Measurements from ENCODE around the gene PNPLA8. TPM values are rescaled to one million over a fixed set of nuclear protein-coding genes. Genes with fewer than 3 reads are reported as not detected.

Gene PNPLA8
- total RNA-seq, 1 experiment from 2014 or later = 31.3 TPM

GRCh38 chr7:108535744-108536143, 9.8 kb upstream of the PNPLA8 start:
- no peaks in the 10 kb centered on the region for H3K27me3 ChIP-seq (ENCODE audit: insufficient read depth, low read depth)
- BruUV-seq (replicated peaks) = no TSS peak
- intact Hi-C loops (cut with micrococcal nuclease; ENCODE audit: unreplicated experiment) = no loop called here

GRCh38 chr7:108535257-108535656, 9.3 kb upstream of the PNPLA8 start:
- ChIA-PET POLR2A (ENCODE audit: unreplicated experiment) (no interaction called here), CTCF (no interaction called here)
- 0 out of 2 replicates have a peak, but pooled peaks cover under 1% of the 10 kb centered on the region for H3F3A ChIP-seq (ENCODE audit: insufficient read depth, low read depth)
- no peaks in the 10 kb centered on the region for H4K20me1 ChIP-seq (ENCODE audit: insufficient read depth)
- no peak overlapping the region for H2AFZ ChIP-seq
- peaks cover 5% of the 10 kb centered on the region for H3K4me1 ChIP-seq (replicated peaks; ENCODE audit: insufficient read depth)
- no TSS peak for BruUV-seq (replicated peaks)
- H3K9me3 ChIP-seq (ENCODE audit: insufficient read depth, low read depth) = no peaks in the 10 kb centered on the region
- no peaks in the 10 kb centered on the region for H3K36me3 ChIP-seq (ENCODE audit: low read depth)
- H3K27ac ChIP-seq = no peak overlapping the region
- no peak for DNase-seq
- no peaks in the 10 kb centered on the region for H3K79me2 ChIP-seq (ENCODE audit: low read depth)
- no peak for TF ChIP-seq CTCF (conservative IDR thresholded peaks at IDR 0.05)
- TF ChIP-seq EZH2 (IDR thresholded peaks at IDR 0.05; ENCODE audit: low read depth) = no peak
- intact Hi-C loops (cut with micrococcal nuclease; ENCODE audit: unreplicated experiment) = no loop called here
- H3K9me2 ChIP-seq (ENCODE audit: insufficient read depth) = no peaks in the 10 kb centered on the region
- no peaks in the 10 kb centered on the region for H3K27me3 ChIP-seq (ENCODE audit: insufficient read depth, low read depth)
- H3K4me3 ChIP-seq = no peak overlapping the region
- no peak overlapping the region for H3K4me2 ChIP-seq

More at GRCh38 chr7:108535744-108536143, 9.8 kb upstream of the PNPLA8 start:
- Histone ChIP-seq H3F3A (ENCODE audit: insufficient read depth, low read depth) (no peaks in the 10 kb centered on the region), H3K4me2 (no peak overlapping the region), H3K4me3 (no peak overlapping the region), H3K9me3 (ENCODE audit: insufficient read depth, low read depth) (no peaks in the 10 kb centered on the region), H3K36me3 (ENCODE audit: low read depth) (no peaks in the 10 kb centered on the region), H4K20me1 (ENCODE audit: insufficient read depth) (no peaks in the 10 kb centered on the region), H3K4me1 (replicated peaks; ENCODE audit: insufficient read depth) (no peaks in the 10 kb centered on the region), H3K79me2 (ENCODE audit: low read depth) (no peaks in the 10 kb centered on the region), H3K9me2 (ENCODE audit: insufficient read depth) (no peaks in the 10 kb centered on the region), H3K27ac (no peak overlapping the region), H2AFZ (no peak overlapping the region)
- CTCF ChIA-PET = no interaction called here
- DNase-seq = no peak
- POLR2A ChIA-PET (ENCODE audit: unreplicated experiment) = no interaction called here
- no peak for TF ChIP-seq CTCF (conservative IDR thresholded peaks at IDR 0.05)
- no peak for TF ChIP-seq EZH2 (IDR thresholded peaks at IDR 0.05; ENCODE audit: low read depth)

GRCh38 chr7:108533712-108534111, 7.8 kb upstream of the PNPLA8 start:
- CTCF ChIA-PET = interaction anchor here (0.6 kb wide), 1 partner anchor 10 kb away, joined by 7 read pairs; no protein-coding TSS in a partner anchor
- H3K4me2 ChIP-seq = no peak overlapping the region
- intact Hi-C loops (cut with micrococcal nuclease; ENCODE audit: unreplicated experiment) = no loop called here
- H3K27me3 ChIP-seq (ENCODE audit: insufficient read depth, low read depth) = no peaks in the 10 kb centered on the region
- POLR2A ChIA-PET (ENCODE audit: unreplicated experiment) = no interaction called here
- no peaks in the 10 kb centered on the region for H4K20me1 ChIP-seq (ENCODE audit: insufficient read depth)
- TF ChIP-seq CTCF (conservative IDR thresholded peaks at IDR 0.05) (no peak), EZH2 (IDR thresholded peaks at IDR 0.05; ENCODE audit: low read depth) (no peak)
- no peak overlapping the region for H3K27ac ChIP-seq
- BruUV-seq (replicated peaks) = no TSS peak
- H3K9me3 ChIP-seq (ENCODE audit: insufficient read depth, low read depth) = no peaks in the 10 kb centered on the region
- no peaks in the 10 kb centered on the region for H3K79me2 ChIP-seq (ENCODE audit: low read depth)
- H3K36me3 ChIP-seq (ENCODE audit: low read depth) = no peaks in the 10 kb centered on the region
- no peaks in the 10 kb centered on the region for H3K9me2 ChIP-seq (ENCODE audit: insufficient read depth)
- no peak for DNase-seq
- H3K4me1 ChIP-seq (replicated peaks; ENCODE audit: insufficient read depth) = peaks cover 20% of the 10 kb centered on the region
- H2AFZ ChIP-seq = no peak overlapping the region
- peaks cover 13% of the 10 kb centered on the region for H3F3A ChIP-seq (ENCODE audit: insufficient read depth, low read depth)
- no peak overlapping the region for H3K4me3 ChIP-seq
